Measurements from ENCODE around the gene YWHAH.

Gene YWHAH

GRCh38 chr22:31943978-31944699 lies at the start of gene YWHAH:
Gene YWHAH (plus strand): TSS chr22:31944535. CDS start chr22:31944734, 199 bp downstream.
- DNase-seq, result peak; percentile 73 to 97 (median 94)

DNA sequence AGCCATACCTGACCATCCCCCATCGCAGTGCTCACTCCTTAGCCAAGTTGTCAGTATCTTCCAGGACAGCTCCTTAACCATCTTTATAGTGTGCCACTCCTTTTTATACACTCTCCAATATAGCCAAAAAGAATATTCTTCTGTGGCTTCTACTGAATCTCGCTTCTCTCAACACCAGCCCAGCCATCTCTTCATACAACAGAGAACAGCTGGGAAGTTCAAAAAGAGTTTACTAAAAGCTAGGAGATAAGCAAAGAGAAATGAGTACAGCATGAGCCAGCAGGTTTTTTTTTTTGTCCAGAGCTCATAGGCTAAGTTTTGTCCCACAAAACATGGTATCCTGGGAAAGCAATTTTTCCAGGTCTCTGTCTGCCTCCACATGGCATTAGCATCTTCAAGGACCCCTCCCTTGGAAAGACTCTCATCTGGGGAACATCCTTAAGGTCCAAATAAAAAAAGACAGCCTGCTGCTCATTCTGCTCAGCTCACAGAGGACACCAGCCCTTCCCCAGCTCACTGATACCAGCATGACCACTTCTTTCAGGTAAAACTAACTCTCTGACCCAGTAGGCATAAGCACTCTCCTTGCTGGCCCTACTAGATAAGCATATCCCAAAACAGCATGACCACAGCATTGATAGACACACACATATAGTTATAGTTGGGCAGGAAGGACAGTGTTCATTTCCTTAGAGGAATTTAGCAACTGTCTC lies 48.8 kb upstream of the YWHAH start:
- no peak for DNase-seq

GRCh38 chr22:31896472-31896871 lies 47.9 kb upstream of the YWHAH start:
- DNase-seq, result no peak

DNA sequence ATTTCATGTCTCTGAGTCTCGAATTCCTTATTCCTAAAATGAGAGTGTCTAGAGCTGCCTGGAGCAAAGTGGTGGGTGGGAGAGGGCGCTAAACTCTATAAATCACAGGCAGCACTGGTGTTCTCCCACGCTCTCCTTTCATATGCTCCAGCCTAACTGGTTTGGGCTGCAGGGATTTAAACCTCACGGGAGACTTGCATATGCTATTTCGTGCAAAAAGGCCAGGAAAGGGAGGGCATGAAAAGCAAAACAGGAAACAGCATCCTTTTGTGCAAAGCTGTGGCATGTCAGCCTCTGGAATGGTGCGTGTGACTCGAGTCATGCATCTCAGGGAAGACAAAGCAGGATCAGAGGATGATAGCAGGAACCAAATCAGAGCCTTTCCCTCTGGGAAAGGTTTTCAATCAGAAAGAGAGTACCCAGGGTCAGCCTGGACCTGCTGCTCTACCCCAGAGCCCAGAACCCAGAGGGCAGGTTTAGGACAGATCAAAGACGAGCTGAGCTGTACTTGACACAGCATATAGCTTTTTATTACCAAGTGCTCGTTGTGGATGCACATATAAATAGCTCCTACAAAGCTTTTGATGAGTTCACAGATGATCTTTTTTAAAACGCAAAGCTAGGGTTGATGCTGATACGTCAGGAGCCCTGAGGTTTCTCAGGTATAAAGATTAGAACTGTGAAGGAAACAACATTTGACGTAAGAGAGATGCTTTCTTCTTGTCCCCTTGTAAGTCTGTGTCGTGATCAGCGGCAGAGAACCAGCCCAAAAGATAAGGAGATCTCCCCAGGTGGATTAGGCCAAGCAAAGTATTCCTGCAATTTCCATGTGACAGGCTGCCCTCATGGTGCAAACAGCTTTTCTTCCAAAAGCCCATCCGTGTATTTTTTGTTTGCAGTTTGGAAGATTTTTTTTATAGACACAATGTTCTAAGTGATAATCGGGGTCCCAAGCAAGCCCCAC lies 46.2 kb upstream of the YWHAH start:
- DNase-seq, result peak in 22 of 58 donors; percentile 4 to 52 (median 28)

- peak in 32 of 58 donors; percentile 5 to 67 (median 26) for DNase-seq
Measured at GRCh38 chr22:31898926-31899325, 45.4 kb upstream of the YWHAH start.

GRCh38 chr22:31899669-31900068 lies 44.7 kb upstream of the YWHAH start:
- no peak for DNase-seq

- no peak for DNase-seq
Measured at GRCh38 chr22:31901388-31902137, 42.8 kb upstream of the YWHAH start.

DNA sequence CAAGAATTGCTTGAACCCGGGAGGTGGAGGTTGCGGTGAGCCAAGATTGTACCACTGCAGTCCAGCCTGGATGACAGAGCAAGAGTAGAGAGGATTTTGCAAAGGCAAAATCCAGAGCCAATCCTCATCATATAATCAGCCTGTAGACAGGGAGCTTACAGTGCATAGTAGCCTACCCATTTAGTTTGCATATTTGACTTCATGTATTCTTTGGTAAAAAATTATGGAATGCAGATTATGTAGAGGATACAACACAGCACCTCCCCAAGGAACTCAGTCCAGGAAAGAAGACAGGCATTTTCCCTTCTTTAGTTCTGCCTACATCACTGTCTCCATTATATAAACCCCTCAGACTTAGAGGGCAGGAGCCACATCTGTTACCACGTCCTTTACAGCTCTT lies 39.7 kb upstream of the YWHAH start:
- DNase-seq, result no peak

- no peak for DNase-seq
Measured at GRCh38 chr22:31905356-31905755, 39.0 kb upstream of the YWHAH start.

GRCh38 chr22:31906086-31906485 lies 38.2 kb upstream of the YWHAH start:
- no peak for DNase-seq

DNA sequence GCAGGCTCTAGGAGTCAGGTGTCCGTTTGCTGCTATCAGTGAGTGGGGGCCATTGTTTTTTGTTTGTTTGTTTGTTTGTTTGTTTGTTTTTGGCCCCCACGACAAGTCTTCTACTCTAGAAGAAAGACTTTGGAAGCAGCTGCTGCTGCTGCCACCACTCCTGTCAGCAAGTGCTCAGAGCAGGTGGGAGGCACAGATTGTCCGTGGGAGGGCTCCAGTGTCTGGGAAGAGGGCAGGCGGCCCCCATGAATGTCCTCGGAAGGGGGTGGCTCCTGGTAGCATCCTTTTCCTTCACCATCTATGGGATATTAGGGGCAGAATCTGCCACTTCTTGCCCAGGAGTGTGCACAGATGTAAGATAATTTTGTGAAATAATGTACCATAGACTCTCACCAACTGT lies 37.8 kb upstream of the YWHAH start:
- DNase-seq, result peak in 4 of 58 donors; percentile 10 to 42 (median 19)

- DNase-seq, result no peak
Measured at GRCh38 chr22:31909977-31910376, 34.4 kb upstream of the YWHAH start.

- no peak for DNase-seq
Measured at GRCh38 chr22:31911565-31912406, 32.5 kb upstream of the YWHAH start.

- no peak for DNase-seq
Measured at GRCh38 chr22:31912407-31912743, 32.0 kb upstream of the YWHAH start.

DNA sequence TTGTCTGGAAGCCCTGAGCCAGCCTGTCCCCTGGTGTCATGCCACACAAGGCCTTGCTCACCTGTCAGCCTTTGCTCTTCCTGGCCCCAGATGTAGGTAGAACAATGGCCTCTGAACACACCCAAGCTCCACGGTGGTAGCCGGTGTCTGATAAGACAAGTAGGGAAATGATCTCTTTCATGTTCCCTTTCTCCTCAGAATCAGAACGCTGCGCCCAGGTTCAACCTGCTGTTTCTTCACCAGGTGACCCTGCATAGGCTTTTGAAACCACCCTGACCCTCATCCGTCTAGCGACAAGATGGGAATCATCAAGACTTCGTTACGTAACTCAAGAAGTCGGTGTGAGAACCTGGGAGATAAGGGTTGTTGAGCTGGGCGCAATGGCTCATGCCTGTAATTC lies 28.7 kb upstream of the YWHAH start:
- no peak for DNase-seq

GRCh38 chr22:31917227-31917921 lies 27.0 kb upstream of the YWHAH start:
- DNase-seq, result peak in 21 of 58 donors; percentile 6 to 65 (median 28)

GRCh38 chr22:31919730-31920129 lies 24.6 kb upstream of the YWHAH start:
- DNase-seq, result no peak

- DNase-seq, result no peak
Measured at GRCh38 chr22:31920306-31920705, 24.0 kb upstream of the YWHAH start.

- DNase-seq, result no peak
Measured at GRCh38 chr22:31921106-31921505, 23.2 kb upstream of the YWHAH start.
